Measurements from ENCODE around the gene E2F4.
A peak's percentile ranks its signal among the peaks of the same experiment; 100 is the strongest.

Gene E2F4

DNA sequence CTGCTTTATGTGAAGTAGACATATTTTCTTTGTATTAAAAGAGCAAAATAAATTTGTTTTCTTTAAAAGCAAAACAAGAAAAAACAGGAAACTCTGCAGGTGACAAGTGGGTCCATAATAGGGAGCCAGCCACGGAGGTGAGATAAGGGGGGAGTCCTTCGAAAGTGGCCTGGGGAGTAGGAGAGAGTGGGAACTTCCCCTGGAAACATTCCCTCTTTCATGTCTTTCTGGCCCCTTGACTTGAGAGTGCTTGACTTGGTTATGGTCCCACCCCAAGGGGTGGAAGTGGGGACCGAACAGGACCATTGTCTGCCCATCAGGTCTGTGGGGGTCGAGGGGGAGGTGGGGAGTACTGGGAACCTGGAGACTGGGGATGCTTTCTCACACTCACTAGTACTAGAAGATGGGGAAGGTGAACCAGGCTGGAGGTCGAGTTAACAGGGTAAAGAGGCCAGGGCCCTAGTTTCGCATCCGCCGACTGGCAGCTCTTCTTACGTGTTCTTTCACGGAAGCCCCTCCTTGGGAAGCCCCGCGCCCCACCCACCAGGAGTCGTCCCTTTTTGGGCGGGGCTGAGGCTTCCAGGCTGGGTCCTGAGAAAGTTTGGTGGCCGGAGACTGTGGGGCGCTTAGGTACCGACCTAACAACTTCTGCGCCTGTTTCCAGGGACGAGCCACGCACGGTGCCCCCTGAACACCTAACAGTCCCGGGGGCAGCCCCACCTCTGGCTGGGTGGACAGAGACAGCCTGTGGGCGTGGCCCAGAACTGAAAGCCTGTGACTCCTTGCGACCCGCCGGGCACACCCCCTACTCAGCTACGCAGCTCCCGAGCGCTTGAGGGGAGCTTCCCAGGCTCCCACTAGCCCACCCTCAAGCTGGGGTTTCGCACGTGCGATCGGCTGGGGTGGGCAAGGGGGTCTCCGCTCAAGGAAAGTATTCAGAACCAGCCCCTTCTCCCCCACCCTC, 33.0 kb upstream of the E2F4 start:
- DNase-seq: peak; percentile 34

- DNase-seq: no peak
Observed at GRCh38 chr16:67161595-67162058, 30.3 kb upstream of the E2F4 start.

DNA sequence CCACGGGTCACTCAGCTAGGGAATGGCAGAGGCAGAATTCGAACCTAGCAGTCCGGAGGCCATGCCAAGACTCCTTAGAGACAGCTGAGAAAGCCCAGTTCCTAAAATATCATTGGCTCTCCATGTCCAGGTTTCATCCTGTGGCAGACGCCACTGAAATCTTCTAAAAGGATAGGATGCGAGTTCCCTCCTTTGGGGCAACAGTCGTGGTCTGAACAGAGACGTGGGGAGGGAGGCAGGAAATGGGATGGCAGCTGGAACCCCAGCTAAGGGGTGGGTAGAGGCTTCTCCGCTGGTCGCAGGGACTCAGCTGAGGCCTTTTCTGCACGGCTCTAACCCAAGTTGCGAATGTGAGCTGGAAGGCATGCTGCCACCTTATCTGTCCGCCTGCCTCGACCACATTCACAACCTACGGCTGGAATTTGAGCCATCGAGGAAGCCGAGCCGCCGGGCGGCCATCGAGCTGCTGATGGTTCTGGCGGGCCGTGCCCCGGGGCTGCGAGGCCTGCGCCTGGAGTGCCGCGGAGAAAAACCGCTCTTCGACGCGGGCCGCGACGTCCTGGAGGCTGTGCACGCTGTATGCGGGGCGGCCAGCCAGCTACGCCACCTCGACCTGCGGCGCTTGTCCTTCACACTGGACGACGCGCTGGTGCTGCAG, 29.3 kb upstream of the E2F4 start:
- no peak for DNase-seq

GRCh38 chr16:67163164-67163998, 28.6 kb upstream of the E2F4 start:
- peak; percentile 91 for DNase-seq

DNA sequence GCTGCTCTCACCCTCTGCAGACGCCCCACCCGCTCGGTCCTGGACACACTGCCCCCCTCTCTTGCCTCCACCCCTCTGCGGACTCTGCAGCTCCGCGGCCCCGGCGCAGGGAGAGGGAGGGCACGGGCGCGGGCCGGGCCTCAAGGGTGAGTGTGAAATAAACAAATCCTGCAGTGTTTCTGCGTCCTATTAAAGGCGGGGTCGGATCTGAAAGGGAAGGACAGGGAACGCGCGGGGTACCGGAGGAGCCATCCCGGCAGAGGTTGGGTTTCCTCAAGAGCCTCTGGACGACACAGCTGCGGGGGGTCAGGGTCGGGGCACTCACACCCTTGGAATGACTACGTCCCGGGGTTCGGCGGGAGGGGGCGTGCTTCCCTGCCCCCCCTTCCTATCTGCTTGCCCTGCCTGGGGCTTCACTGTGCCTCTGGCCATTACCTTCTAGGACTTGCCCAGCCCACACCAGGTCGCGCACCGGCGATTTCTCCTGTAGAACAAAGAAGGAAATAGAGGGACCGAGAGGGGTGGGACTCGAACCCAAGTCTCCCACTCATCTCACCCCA, 27.9 kb upstream of the E2F4 start:
- DNase-seq: peak; percentile 70

- DNase-seq: peak; percentile 63
Observed at GRCh38 chr16:67164599-67165061, 27.3 kb upstream of the E2F4 start, which contains the start of gene HSF4. HSF4 (plus strand) TSS chr16:67164745; CDS start chr16:67164812, 67 bp downstream.

GRCh38 chr16:67165121-67166078, 26.6 kb upstream of the E2F4 start:
- DNase-seq: no peak

DNA sequence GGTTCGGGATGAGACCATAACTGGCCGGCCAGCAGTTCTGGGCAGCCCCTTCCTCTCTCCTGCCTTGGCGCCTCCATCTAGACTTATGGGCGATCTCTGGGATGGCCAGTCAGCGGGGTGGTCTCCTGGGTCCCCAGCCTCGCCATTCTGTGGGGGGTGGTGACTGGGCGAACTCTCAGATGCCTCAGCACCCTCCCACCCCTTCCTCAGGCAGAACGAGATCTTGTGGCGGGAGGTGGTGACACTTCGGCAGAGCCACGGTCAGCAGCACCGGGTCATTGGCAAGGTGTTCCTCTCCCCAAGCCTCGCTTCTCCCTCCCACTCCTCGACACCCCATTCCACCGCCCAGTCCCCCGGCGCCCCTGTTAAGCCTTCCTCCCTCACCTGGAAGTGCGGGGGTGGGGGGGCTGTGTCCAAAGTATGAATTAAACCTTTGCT, 25.8 kb upstream of the E2F4 start:
- DNase-seq: no peak

DNA sequence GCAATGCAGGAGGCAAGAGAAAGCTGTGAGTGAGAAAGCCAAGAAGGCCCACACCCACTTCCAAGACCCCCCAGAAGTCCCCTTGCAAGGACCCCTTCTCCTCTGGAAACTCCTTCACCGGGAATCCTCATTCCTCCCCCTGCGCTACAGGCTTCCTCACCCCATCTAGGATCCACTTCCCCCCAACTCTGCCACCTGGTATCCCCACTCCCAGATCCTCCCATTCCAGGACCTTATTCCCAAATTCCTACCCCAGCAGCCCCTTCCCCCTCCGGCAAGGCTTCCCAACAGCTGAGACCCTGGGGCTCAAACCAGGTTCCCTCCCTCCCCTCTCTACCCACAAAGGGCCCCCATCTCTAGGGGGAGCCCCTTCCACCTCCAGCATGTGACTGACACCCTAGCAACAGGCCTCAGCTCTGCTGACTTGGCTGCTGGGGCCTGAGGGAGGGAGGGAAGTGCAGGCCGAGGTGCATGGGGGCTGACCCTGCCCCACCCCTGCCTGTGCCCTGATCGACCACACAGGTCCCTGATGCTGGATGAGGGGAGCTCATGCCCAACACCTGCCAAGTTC, 25.3 kb upstream of the E2F4 start:
- DNase-seq: no peak

DNA sequence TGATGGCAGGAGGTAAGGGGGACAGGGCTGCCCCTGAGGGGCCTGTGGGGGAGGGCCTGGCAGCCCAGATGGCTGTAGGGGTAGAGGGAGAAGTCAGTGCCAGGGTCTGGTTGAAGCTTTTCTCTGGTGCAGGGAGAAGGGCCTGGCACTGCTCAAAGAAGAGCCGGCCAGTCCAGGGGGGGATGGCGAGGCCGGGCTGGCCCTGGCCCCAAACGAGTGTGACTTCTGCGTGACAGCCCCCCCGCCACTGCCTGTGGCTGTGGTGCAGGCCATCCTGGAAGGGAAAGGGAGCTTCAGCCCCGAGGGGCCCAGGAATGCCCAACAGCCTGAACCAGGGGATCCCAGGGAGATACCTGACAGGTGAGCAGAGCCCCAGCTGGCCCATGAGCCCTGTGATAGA, 24.4 kb upstream of the E2F4 start:
- DNase-seq: no peak

- DNase-seq: no peak
Observed at GRCh38 chr16:67169011-67169451, 22.9 kb upstream of the E2F4 start.

DNA sequence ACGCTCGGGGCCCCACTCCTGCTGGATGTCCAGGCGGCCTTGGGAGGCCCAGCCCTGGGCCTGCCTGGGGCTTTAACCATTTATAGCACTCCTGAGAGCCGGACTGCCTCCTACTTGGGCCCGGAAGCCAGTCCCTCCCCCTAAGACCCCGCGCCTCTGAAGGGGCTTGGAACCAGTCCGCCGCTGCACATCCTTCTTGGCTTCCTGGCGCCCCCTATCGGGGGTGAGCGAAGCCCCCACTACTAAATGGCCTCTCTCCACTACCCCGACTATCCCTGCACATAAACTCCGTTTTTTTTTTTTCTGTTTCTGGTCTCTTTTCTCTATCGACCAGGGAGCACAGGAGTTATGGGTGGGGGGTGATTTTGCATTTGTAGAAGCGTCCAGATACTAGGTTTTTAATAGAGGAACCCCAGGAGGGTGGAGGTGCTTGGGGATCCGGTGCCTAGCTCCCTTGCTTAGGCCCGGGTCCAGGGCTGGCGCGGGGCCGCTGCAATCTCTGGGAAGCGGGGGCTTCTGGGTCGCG, 22.2 kb upstream of the E2F4 start:
- DNase-seq: peak; percentile 12

DNA sequence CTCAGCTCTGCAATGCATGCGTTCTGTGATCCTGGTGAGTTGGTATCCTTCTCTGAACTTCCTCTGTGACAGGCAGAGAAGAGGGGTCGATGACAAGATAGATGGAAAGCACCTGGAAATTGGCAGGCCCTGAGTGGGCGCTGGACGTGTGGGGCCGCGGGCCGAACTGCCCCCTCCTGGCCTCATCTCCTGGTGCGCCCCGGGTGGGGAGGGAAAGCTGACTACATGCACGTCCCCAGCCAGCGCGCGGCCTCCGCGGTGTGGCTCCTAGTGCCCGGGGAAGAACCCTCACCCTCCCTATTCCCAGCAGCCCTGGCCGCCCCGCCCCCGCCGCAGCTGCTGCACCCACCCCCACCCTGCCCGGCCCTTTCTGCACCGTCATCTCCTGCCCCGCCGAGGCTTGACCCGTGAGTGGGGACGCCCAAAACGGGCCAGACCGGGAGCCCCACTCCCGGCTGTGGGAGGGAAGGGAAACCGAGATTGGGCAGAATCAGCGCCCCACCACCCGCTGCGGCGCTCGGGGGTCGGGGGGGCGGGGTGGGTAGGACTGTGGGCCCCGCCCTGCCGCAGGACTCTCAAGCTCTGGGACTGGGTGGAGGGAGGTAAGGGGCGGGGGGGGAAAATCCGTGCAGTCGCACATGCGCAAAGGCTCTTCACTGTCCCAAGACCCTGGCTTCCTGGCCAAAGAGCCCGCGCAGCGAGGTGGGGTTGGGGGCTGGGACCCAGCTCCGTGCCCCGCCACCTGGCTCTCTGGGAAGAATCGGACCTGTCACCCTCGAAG, 21.6 kb upstream of the E2F4 start, which contains the start of gene NOL3:
Gene NOL3, plus strand, starts transcription at position 371 of the 781 bp plus-strand sequence.
- DNase-seq: peak; percentile 80

DNA sequence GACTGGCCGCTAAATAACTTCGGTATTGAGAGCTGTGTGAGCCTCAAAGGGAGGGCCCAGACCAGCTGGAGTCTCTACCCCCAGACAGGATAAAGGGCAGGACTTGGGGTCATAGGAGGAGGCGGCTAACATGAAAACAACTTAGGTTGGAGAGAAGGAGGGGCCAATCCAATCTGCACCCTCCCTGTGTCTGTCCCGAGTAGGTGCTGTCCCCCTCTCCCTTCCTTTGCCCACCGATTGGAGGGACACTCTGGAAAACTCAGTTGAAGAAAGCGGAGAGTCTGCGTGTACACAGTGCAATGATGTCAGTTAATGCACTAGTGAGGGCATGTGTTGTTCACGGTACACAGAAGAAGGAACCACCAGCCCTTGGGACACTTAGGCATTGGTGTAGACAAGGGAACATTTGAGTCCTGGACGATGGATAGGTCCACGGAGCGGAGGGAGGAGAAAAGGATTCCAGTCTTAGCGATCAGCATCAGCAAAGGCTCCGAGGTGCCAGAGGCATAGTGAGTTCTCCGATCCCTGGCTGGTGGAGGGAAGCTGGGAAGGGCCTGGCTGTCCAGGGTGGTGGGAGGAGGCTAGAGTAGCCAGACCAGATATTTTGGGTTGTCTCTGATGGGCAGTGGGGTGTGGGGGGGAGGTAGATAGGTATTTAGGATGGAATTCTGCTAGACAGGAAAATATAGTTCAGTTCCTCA, 20.9 kb upstream of the E2F4 start:
- DNase-seq: no peak

- DNase-seq: no peak
Observed at GRCh38 chr16:67173323-67173722, 18.6 kb upstream of the E2F4 start.

- DNase-seq: peak; percentile 81
Observed at GRCh38 chr16:67173808-67174705, 17.9 kb upstream of the E2F4 start.

- DNase-seq: no peak
Observed at GRCh38 chr16:67174706-67175231, 17.2 kb upstream of the E2F4 start.

DNA sequence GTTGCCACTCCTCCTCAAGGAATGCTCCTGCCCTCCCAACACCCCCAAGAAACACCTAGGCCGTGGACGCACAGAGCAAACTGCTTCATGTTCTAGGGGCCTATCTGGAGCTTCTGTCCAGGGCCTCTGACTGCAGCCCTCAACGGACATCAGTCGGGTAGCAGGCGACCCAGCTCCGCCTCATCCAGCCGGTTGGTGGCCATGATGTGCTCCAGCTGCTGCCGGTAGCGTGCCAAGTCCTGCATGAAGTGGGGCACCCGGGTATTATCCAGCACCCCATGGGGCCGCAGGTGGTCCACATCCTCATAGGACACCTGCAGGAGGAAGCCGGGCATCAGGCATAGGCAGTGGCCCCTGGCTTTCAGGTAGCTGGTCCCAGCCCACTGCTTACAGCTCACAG, 15.3 kb upstream of the E2F4 start:
- peak; percentile 14 for DNase-seq
